ENCODE measurements around the gene UNKL.
A peak's percentile ranks its signal among the peaks of the same experiment; 100 is the strongest.

The UNKL gene

DNA sequence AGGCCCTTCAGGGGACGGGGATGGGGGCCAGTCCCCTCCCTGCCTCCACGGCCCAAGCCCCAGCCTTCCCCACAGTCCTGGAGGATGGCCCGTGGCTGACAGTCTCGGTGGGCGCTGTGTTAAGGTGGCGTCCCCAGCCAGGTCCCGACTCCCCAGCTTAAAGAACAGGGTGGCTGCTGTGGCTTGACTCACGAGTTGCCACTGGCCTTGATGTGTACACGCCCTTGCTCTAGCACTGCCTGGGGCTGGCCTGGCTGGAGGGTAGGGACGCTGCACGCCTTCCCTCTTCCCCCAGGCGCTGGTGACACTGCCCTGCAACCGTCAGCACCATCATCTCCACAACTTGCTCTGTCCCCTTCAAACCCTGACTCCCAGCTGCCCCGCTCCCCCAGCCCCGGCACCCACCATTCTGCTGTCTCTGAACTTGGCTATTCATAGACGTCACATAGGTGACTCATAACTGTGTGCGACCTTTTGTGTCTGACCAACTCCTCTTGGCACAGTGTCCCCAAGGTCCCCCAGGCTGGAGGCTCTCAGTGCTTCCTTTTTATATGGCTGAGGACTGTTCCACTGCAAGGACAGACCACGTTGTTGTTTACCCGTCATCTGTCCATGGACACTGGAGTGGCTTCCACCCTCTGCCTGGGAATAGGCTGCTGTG is 56.5 kb downstream of the UNKL start:
- Histone ChIP-seq H3K27ac (ENCODE audit: low read depth, low read length) (peak overlapping the region; percentile 20; the same call in 1 of the 2 replicates), H2AFZ (ENCODE audit: low read length, unreplicated experiment) (no peak overlapping the region), H3K4me1 (ENCODE audit: control insufficient read depth, insufficient read depth, low read length, unreplicated experiment) (peaks cover 16% of the 10 kb centered on the region), H3K27me3 (ENCODE audit: insufficient read depth, low read length) (no peaks in the 10 kb centered on the region), H3K36me3 (ENCODE audit: insufficient read depth, low read length) (peaks cover 3% of the 10 kb centered on the region; the same call in 1 of the 2 replicates), H3K79me2 (ENCODE audit: control insufficient read depth, insufficient read depth, low read length, unreplicated experiment) (peaks cover 70% of the 10 kb centered on the region), H3K4me3 (ENCODE audit: low read depth, low read length) (no peak overlapping the region)

DNA sequence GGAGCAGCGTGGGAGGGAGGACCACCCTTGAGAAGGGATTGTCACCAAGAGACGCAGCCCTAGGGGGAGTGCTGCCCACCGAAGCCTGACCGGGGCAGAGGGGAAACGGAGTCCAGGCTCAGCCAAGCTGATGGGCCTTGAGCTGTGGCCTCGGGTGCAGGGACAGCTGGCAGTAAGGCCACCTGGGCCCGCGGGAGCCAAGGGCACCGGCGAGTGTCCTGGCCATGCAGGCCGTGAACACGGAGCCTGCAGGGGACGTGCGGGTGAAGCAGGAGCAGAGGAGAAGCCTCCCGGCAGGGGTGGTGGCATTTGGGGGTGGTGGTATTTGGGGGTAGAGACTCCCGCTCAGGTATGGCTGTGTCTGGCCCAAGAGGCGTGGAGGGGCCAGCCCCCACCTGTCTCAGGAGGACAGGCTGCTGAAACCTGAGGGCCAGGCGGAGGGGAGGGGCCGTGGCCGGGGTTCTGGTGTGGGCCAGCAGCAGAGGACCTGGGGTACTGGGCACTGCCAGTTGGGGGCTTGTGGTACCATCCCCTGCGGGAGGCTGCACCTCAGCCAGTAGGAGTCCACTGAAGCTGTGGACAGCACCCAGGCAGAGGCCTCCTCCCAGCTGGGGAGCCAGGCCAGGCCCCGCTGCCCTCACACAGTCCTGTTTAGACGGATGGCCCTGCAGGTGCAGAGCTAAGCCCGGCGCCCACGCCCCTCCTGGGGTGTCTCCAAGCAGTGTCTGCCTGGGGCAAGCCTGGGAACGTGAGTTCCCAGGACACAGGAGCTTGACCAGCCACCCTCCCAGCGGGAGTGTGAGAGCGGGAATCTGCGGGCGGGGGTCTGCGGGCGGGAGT is 58.2 kb downstream of the UNKL start:
- Histone ChIP-seq H3K79me2 (ENCODE audit: control insufficient read depth, insufficient read depth, low read length, unreplicated experiment) (peaks cover 75% of the 10 kb centered on the region), H2AFZ (ENCODE audit: low read length, unreplicated experiment) (no peak overlapping the region), H3K27ac (ENCODE audit: low read depth, low read length) (no peak overlapping the region), H3K36me3 (ENCODE audit: insufficient read depth, low read length) (peaks cover 3% of the 10 kb centered on the region; the same call in 1 of the 2 replicates), H3K4me3 (ENCODE audit: low read depth, low read length) (no peak overlapping the region), H3K4me1 (ENCODE audit: control insufficient read depth, insufficient read depth, low read length, unreplicated experiment) (peaks cover 17% of the 10 kb centered on the region), H3K27me3 (ENCODE audit: insufficient read depth, low read length) (no peaks in the 10 kb centered on the region)

DNA sequence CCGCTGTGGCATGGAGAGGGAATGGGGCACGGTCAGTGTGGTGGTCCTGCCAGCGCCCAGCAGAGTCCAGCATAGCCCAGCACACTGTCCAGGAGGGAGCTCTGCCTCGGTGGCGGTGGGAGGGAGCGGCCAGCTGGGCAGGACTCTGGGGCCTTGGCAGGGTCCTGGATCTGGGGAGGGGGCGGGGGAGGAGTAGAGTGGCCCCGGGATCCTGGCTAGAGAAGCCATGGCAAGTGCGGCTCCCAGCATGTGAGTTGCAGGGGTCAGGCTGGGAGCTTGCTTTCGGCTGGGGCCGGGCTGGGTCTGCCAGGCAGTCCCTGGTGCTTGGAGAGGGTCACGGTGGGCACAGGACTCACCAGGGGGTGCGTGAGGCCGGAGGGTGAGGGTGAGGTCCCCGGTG is 58.9 kb downstream of the UNKL start:
- Histone ChIP-seq H3K4me3 (ENCODE audit: low read depth, low read length) (no peak overlapping the region), H3K27me3 (ENCODE audit: insufficient read depth, low read length) (no peaks in the 10 kb centered on the region), H3K27ac (ENCODE audit: low read depth, low read length) (no peak overlapping the region), H3K79me2 (ENCODE audit: control insufficient read depth, insufficient read depth, low read length, unreplicated experiment) (peaks cover 80% of the 10 kb centered on the region), H2AFZ (ENCODE audit: low read length, unreplicated experiment) (no peak overlapping the region), H3K36me3 (ENCODE audit: insufficient read depth, low read length) (no peaks in the 10 kb centered on the region), H3K4me1 (ENCODE audit: control insufficient read depth, insufficient read depth, low read length, unreplicated experiment) (peaks cover 21% of the 10 kb centered on the region)

DNA sequence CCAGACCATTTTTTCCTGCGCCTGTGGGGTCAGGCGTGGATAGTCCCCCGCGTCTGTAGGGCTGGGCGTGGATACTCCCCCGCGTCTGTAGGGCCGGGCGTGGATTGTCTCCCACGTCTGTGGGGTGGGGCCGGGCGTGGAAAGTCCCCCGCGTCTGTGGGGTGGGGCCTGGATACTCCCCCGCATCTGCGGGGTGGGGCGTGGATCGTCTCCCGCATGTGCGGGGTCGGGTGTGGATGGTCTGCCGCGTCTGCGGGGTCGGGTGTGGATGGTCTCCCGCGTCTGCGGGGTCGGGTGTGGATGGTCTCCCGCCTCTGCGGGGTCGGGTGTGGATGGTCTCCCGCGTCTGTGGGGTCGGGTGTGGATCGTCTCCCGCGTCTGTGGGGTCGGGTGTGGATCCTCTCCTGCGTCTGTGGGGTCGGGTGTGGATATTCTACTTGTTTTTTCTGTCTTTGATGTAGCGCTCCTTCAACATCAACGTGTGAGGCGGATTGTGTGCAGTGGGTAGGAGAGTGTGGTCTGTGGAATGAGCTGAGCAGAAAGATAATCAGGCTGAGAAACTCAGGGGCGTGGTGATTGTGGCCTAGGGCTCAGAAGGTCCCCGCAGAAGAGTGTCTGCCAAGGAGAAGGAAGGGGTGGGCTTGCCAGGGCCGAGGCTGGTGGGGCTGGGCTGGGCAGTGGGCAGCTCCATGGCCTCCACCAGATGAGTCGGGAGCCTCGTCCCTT is 59.5 kb downstream of the UNKL start:
- Histone ChIP-seq H3K4me3 (ENCODE audit: low read depth, low read length) (no peak overlapping the region), H3K36me3 (ENCODE audit: insufficient read depth, low read length) (no peaks in the 10 kb centered on the region), H3K27me3 (ENCODE audit: insufficient read depth, low read length) (no peaks in the 10 kb centered on the region), H3K4me1 (ENCODE audit: control insufficient read depth, insufficient read depth, low read length, unreplicated experiment) (peaks cover 25% of the 10 kb centered on the region), H3K27ac (ENCODE audit: low read depth, low read length) (no peak overlapping the region), H3K79me2 (ENCODE audit: control insufficient read depth, insufficient read depth, low read length, unreplicated experiment) (peaks cover 80% of the 10 kb centered on the region), H2AFZ (ENCODE audit: low read length, unreplicated experiment) (no peak overlapping the region)

DNA sequence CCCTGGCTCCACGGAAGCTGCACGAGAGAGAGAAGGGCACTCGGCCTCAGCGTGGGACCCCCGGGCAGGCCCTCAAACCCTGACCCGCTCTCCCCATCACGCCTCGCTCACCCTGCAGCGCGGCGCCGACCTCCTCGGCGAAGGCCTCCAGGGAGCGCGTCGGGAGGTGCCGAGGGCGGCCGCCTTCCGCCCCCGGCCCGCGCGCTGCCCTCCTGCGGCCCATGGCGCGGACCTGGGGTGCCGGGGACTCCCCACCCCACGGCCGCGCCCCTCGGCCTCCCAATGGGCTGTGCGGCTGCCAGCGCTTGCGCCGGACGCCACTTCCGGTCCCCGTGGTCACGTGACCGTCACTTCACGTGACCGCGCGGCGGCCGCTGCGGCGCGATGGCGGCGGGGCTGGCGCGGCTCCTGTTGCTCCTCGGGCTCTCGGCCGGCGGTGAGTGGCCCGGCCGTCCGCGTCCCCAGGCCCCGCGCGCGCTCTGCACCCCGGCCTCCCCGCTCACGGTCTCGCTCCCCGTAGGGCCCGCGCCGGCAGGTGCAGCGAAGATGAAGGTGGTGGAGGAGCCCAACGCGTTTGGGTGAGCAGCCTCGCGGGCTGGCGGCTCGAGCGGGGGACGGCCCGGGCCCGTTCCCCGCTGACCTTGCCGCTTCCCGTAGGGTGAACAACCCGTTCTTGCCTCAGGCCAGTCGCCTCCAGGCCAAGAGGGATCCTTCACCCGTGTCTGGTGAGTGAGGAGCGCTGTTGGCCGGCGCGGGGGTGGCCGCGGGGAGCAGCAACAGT is 62.7 kb downstream of the UNKL start, which contains the start of the genes GNPTG and TSR3:
Gene GNPTG, plus strand, starts transcription at position 350 of the 781 bp plus-strand sequence. Its CDS starts 35 bp downstream, at position 385.
Gene TSR3, minus strand, starts transcription at position 297 of the 781 bp plus-strand sequence. Its CDS starts 74 bp downstream, at position 223.
- Histone ChIP-seq H3K4me3 (ENCODE audit: low read depth, low read length) (peak within 1 kb of the TSS; percentile 92), H3K27me3 (ENCODE audit: insufficient read depth, low read length) (no peaks in the 10 kb centered on the region), H3K27ac (ENCODE audit: low read depth, low read length) (no peak within 1 kb of the TSS), H3K4me1 (ENCODE audit: control insufficient read depth, insufficient read depth, low read length, unreplicated experiment) (peaks cover 12% of the 10 kb centered on the region), H2AFZ (ENCODE audit: low read length, unreplicated experiment) (peak within 1 kb of the TSS; percentile 49), H3K36me3 (ENCODE audit: insufficient read depth, low read length) (peaks cover 3% of the 10 kb centered on the region; the same call in 1 of the 2 replicates), H3K79me2 (ENCODE audit: control insufficient read depth, insufficient read depth, low read length, unreplicated experiment) (peaks cover 60% of the 10 kb centered on the region)

DNA sequence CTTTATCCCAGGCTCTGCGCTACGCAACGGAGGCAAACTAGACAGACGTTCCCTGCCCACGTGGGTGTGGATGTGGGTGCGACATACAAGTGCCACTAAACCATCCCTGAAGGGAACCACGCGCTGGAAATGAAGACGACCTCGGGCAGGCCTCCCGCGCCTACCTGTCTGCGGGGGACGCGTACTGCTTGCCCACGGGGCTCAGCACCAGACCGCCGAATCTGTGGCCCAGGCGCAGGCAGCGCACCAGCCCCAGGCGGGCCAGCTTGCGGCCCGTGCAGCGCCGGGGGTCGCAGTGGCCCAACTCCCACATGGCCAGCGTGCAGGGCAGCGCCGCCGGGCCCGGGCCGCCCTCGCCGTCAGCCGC is 63.3 kb downstream of the UNKL start:
- H3K27ac ChIP-seq (ENCODE audit: low read depth, low read length), result no peak overlapping the region
- H3K79me2 ChIP-seq (ENCODE audit: control insufficient read depth, insufficient read depth, low read length, unreplicated experiment), result peaks cover 55% of the 10 kb centered on the region
- peak overlapping the region; percentile 92 for H3K4me3 ChIP-seq (ENCODE audit: low read depth, low read length)
- H3K27me3 ChIP-seq (ENCODE audit: insufficient read depth, low read length), result no peaks in the 10 kb centered on the region
- H3K36me3 ChIP-seq (ENCODE audit: insufficient read depth, low read length), result peaks cover 3% of the 10 kb centered on the region; the same call in 1 of the 2 replicates
- H2AFZ ChIP-seq (ENCODE audit: low read length, unreplicated experiment), result peak overlapping the region; percentile 49
- peaks cover 12% of the 10 kb centered on the region for H3K4me1 ChIP-seq (ENCODE audit: control insufficient read depth, insufficient read depth, low read length, unreplicated experiment)

DNA sequence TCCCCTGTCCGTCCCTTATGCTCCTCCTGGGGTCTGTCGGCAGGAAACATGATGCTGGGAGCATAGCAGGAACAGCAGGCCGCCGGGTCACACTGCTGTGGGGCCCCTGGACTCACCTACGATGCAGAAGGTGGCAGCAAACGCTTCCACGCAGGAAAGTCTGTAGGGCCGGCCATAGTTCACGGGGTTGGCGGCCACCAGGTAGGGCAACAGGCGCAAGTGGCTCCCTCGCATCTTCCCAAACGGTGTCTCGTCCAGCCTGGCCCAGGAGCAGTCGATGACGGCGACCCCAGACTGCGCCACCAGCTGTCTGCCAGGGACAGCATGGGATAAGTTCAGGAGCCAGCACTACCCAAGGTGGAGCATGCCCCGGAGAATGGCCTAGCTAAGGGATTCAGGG is 63.8 kb downstream of the UNKL start:
- Histone ChIP-seq H3K27me3 (ENCODE audit: insufficient read depth, low read length) (no peaks in the 10 kb centered on the region), H2AFZ (ENCODE audit: low read length, unreplicated experiment) (no peak overlapping the region), H3K79me2 (ENCODE audit: control insufficient read depth, insufficient read depth, low read length, unreplicated experiment) (peaks cover 50% of the 10 kb centered on the region), H3K4me1 (ENCODE audit: control insufficient read depth, insufficient read depth, low read length, unreplicated experiment) (peaks cover 12% of the 10 kb centered on the region), H3K36me3 (ENCODE audit: insufficient read depth, low read length) (peaks cover 3% of the 10 kb centered on the region; the same call in 1 of the 2 replicates), H3K27ac (ENCODE audit: low read depth, low read length) (no peak overlapping the region), H3K4me3 (ENCODE audit: low read depth, low read length) (peak overlapping the region; percentile 92)

DNA sequence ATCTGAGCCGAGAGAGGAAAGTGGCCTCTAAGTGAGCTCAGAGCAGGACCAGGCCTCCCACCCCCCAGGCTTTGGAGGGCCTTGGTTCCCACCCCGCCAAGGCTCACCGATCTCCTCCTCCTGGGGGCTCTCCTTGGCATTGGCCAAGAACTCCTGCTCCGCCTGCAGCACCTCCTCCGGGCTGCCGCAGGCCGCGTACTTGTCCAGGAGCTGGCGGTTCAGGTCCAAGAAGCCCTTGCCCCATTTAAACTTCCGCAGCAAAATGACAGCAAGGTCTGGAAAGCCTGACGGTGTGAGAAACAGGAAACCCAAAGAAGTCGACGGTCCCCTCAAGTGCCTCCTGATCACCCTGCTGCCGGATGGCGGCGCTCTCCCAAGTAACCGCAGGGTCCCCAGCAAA is 64.6 kb downstream of the UNKL start:
- H3K79me2 ChIP-seq (ENCODE audit: control insufficient read depth, insufficient read depth, low read length, unreplicated experiment), result peaks cover 43% of the 10 kb centered on the region
- peaks cover 12% of the 10 kb centered on the region for H3K4me1 ChIP-seq (ENCODE audit: control insufficient read depth, insufficient read depth, low read length, unreplicated experiment)
- H3K4me3 ChIP-seq (ENCODE audit: low read depth, low read length), result no peak overlapping the region; the same call in 1 of the 2 replicates

DNA sequence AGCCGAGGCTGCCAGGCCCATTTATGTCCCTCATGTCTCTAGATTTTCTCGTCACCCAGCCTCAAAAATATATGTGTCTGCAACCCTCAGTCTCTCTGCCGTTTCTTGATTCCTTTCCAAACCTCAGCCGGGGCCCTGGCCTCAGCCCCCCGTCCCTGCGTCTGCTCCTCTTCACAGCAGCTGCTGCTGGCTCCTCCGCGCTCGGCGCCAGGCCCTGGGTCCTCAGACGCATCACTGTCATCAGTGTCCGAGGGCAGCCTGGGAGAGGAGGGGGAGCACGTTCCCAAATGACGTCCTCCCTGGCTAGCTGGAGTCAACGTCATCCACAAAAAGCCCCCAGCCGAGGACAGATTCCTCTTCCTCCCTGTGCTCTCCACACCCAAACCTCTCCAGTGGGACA is 65.2 kb downstream of the UNKL start:
- Histone ChIP-seq H3K27me3 (ENCODE audit: insufficient read depth, low read length) (no peaks in the 10 kb centered on the region), H3K27ac (ENCODE audit: low read depth, low read length) (no peak overlapping the region), H2AFZ (ENCODE audit: low read length, unreplicated experiment) (no peak overlapping the region), H3K4me3 (ENCODE audit: low read depth, low read length) (no peak overlapping the region; the same call in 1 of the 2 replicates), H3K4me1 (ENCODE audit: control insufficient read depth, insufficient read depth, low read length, unreplicated experiment) (peaks cover 12% of the 10 kb centered on the region), H3K79me2 (ENCODE audit: control insufficient read depth, insufficient read depth, low read length, unreplicated experiment) (peaks cover 37% of the 10 kb centered on the region), H3K36me3 (ENCODE audit: insufficient read depth, low read length) (peaks cover 3% of the 10 kb centered on the region; the same call in 1 of the 2 replicates)

More for the DNA sequence above, 64.6 kb downstream of the UNKL start:
- Histone ChIP-seq H3K27me3 (ENCODE audit: insufficient read depth, low read length) (no peaks in the 10 kb centered on the region), H2AFZ (ENCODE audit: low read length, unreplicated experiment) (no peak overlapping the region), H3K36me3 (ENCODE audit: insufficient read depth, low read length) (peaks cover 3% of the 10 kb centered on the region; the same call in 1 of the 2 replicates), H3K27ac (ENCODE audit: low read depth, low read length) (no peak overlapping the region)
